Sigmoid colon (tissue), 7 donors: ENCODE data around the gene TMEM9. TPM values are rescaled to one million over a fixed set of nuclear protein-coding genes. Genes with fewer than 3 reads are reported as not detected.

Experiments
- DNase-seq: peaks from one replicate; pipeline ENCODE4 v3.0.0-alpha.2; 2019
- H3K27ac ChIP-seq, 4 donors: fragments of 200-600 bp; sonication (generic); one replicate each; pipeline ENCODE4 v1.5.1; 2016 to 2019; ENCODE audit warnings: mild to moderate bottlenecking in 1 of 4
- H3K27me3 ChIP-seq, 3 donors: fragments of 200-600 bp; sonication (generic); one replicate each; pipeline ENCODE4 v1.5.1; 2019; ENCODE audit warnings: mild to moderate bottlenecking in 1 of 3
- H3K36me3 ChIP-seq, 4 donors: fragments of 200-600 bp; sonication (generic); one replicate each; pipeline ENCODE4 v1.5.1; 2016 to 2019
- H3K4me1 ChIP-seq, 4 donors: fragments of 200-600 bp; sonication (generic); one replicate each; pipeline ENCODE4 v1.5.1; 2017 to 2019
- H3K4me3 ChIP-seq, 4 donors: fragments of 200-600 bp; sonication (generic); one replicate each; pipeline ENCODE4 v1.5.1; 2017 to 2019; ENCODE audit warnings: mild to moderate bottlenecking in 2 of 4, moderate library complexity in 1 of 4
- H3K9me3 ChIP-seq, 4 donors: fragments of 200-600 bp in 3 of 4; sonication (generic) in 3 of 4; one replicate each; pipeline versions ENCODE4 v1.5.1 to v1.6.1; 2013 to 2019
- EP300 ChIP-seq, 4 donors: sonication (generic); formaldehyde crosslinking; IDR thresholded peaks; one replicate each; pipeline ENCODE4 v1.6.1; 2017; ENCODE audit warnings: antibody characterized with exemption in 4 of 4
- POLR2A ChIP-seq, 2 donors: fragments of 450-650 bp; IDR thresholded peaks; one replicate each; pipeline ENCODE4 v1.6.1; 2016; ENCODE audit warnings: antibody characterized with exemption in 2 of 2, mild to moderate bottlenecking in 2 of 2, moderate library complexity in 2 of 2
- POLR2AphosphoS5 ChIP-seq, 4 donors: sonication (generic); formaldehyde crosslinking; IDR thresholded peaks; one replicate each; pipeline ENCODE4 v1.6.1; 2017; ENCODE audit warnings: antibody characterized with exemption in 4 of 4
- WGBS, 2 donors: extraction: QIAGEN DNeasy Blood & Tissue Kit; methylation state at CpG; one replicate each; pipeline ENCODE4 v1.1.7; 2013; 5-methylcytosine and 5-hydroxymethylcytosine counted together
- intact Hi-C: fragments of 100-400 bp; cut with DNase I; formaldehyde crosslinking; loops from one replicate; pipeline ENCODE4 v1.15.1; 2023
- polyA plus RNA-seq, 3 donors: library from polyadenylated mRNA; stranded (reverse); fragments of 200-250 nt; gene quantifications; one replicate each; pipeline ENCODE4 v1.2.3, GENCODE V29; 2013
- total RNA-seq, 4 donors: library from RNA; depleted of rRNA; stranded (reverse); fragments of >200 nt; gene quantifications; one replicate each; pipeline ENCODE4 v1.1.0, GENCODE V29; 2016
- TF ChIP-seq, protein P1 (sequence below), 4 experiments: fragments of 450-650 bp in 3 of 4; fragments of 200-600 bp in 1 of 4; IDR thresholded peaks; one replicate each; pipeline ENCODE4 v1.5.1; 2016 to 2019; ENCODE audit warnings: antibody characterized with exemption in 4 of 4, mild to moderate bottlenecking in 3 of 4, moderate library complexity in 2 of 4
- donor health status: healthy with polysubstance abuse.
- donor health status: Bipolar disorder and iron deficiency.
- donor health status: healthy.

TMEM9 gene
- total and polyA plus RNA-seq, 7 donors: 12.9 to 78.3 (median 56.2) TPM

DNA sequence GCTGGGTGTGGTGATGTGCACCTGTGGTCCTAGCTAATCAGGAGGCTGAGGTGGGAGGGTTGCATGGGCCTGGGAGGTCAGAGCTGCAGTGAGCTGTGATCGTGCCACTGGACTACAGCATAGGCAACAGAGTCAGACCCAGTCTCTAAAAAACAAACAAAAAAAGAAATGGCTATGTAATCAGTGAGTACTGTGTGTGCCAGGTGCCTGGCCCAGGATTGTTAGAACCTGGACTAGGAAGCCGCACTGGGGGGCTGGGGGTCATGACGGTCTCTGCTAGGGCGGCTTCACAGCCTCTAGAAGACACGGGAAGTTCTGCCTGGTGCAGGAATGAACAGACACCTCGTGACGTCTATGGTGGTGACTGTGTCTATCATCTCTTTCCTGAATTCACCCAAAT lies 8.5 kb downstream of the TMEM9 start:
- Histone ChIP-seq H3K9me3 (no peaks in the 10 kb centered on the region), H3K27ac (no peak overlapping the region), H3K4me1 (no peaks in the 10 kb centered on the region), H3K4me3 (no peak overlapping the region), H3K27me3 (no peaks in the 10 kb centered on the region), H3K36me3 (peaks cover 27 to 100% (median 56%) of the 10 kb centered on the region in 4 donors)
- intact Hi-C loops: no loop called here
- 86 to 98% methylated on average over 7 of the region's 7 CpGs for WGBS, 2 donors
- no peak for DNase-seq
- TF ChIP-seq POLR2A (IDR thresholded peaks at IDR 0.05) (no peak), EP300 (IDR thresholded peaks at IDR 0.05) (no peak)

DNA sequence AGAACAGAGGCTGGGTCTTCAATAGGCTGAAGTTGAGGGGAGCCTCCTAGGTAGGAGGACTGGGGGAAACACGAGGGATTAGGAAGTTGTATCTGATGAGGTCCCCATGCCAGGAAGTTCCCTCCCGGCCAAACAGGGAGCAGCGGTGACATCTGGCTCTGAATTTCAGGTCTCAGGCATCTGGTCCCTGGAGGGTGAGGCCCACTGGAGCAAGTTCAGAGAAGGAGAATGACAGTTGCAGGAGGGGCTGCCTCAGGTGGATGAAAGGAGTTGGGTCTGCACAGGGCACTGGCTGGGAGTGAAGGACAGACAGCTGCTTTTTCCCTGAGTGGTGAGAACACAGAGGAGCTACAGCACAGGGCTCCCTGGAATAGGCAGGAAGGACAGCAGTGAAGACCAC lies 9.1 kb downstream of the TMEM9 start:
- 92 to 94% methylated on average over 3 of the region's 3 CpGs for WGBS, 2 donors

DNA sequence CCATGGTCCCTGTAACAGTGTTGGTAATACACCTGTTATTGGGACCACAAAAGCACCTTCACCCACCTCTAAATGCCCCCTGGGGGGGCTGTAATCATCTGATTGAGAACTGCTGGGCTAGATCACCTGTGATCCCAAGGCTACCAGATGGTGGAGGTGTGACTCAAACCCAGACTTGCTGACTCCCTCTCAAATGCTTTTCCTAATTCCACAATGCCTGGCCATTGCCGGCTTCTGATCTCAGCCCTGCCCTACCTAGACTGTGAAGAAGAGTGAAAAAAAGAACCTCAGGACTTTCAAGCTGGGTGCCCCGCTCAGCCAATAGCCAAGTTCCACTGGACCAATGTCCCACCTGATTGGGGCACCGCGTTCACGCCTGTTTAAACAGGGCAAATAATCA lies 9.6 kb downstream of the TMEM9 start:
- Histone ChIP-seq H3K27ac (no peak overlapping the region), H3K4me1 (no peaks in the 10 kb centered on the region), H3K4me3 (no peak overlapping the region), H3K36me3 (peaks cover 27 to 100% (median 58%) of the 10 kb centered on the region in 4 donors), H3K9me3 (no peaks in the 10 kb centered on the region), H3K27me3 (no peaks in the 10 kb centered on the region)
- TF ChIP-seq, protein P1, sequence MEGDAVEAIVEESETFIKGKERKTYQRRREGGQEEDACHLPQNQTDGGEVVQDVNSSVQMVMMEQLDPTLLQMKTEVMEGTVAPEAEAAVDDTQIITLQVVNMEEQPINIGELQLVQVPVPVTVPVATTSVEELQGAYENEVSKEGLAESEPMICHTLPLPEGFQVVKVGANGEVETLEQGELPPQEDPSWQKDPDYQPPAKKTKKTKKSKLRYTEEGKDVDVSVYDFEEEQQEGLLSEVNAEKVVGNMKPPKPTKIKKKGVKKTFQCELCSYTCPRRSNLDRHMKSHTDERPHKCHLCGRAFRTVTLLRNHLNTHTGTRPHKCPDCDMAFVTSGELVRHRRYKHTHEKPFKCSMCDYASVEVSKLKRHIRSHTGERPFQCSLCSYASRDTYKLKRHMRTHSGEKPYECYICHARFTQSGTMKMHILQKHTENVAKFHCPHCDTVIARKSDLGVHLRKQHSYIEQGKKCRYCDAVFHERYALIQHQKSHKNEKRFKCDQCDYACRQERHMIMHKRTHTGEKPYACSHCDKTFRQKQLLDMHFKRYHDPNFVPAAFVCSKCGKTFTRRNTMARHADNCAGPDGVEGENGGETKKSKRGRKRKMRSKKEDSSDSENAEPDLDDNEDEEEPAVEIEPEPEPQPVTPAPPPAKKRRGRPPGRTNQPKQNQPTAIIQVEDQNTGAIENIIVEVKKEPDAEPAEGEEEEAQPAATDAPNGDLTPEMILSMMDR (IDR thresholded peaks at IDR 0.05): no peak
- TF ChIP-seq EP300 (IDR thresholded peaks at IDR 0.05) (no peak), POLR2A (IDR thresholded peaks at IDR 0.05) (no peak), POLR2AphosphoS5 (IDR thresholded peaks at IDR 0.05) (no peak)
- no peak for DNase-seq
- WGBS, 2 donors: 76 to 84% methylated on average over 5 of the region's 5 CpGs
- intact Hi-C loops: no loop called here

More for the DNA sequence above, 9.1 kb downstream of the TMEM9 start:
- Histone ChIP-seq H3K27ac (no peak overlapping the region), H3K36me3 (peaks cover 27 to 100% (median 59%) of the 10 kb centered on the region in 4 donors), H3K4me1 (no peaks in the 10 kb centered on the region), H3K27me3 (no peaks in the 10 kb centered on the region), H3K4me3 (no peak overlapping the region), H3K9me3 (no peaks in the 10 kb centered on the region)
- intact Hi-C loops: no loop called here
- no peak for TF ChIP-seq POLR2AphosphoS5 (IDR thresholded peaks at IDR 0.05)
- TF ChIP-seq, protein P1 (IDR thresholded peaks at IDR 0.05): no peak
- TF ChIP-seq POLR2A (IDR thresholded peaks at IDR 0.05): no peak
- TF ChIP-seq EP300 (IDR thresholded peaks at IDR 0.05): no peak
- DNase-seq: no peak

DNA sequence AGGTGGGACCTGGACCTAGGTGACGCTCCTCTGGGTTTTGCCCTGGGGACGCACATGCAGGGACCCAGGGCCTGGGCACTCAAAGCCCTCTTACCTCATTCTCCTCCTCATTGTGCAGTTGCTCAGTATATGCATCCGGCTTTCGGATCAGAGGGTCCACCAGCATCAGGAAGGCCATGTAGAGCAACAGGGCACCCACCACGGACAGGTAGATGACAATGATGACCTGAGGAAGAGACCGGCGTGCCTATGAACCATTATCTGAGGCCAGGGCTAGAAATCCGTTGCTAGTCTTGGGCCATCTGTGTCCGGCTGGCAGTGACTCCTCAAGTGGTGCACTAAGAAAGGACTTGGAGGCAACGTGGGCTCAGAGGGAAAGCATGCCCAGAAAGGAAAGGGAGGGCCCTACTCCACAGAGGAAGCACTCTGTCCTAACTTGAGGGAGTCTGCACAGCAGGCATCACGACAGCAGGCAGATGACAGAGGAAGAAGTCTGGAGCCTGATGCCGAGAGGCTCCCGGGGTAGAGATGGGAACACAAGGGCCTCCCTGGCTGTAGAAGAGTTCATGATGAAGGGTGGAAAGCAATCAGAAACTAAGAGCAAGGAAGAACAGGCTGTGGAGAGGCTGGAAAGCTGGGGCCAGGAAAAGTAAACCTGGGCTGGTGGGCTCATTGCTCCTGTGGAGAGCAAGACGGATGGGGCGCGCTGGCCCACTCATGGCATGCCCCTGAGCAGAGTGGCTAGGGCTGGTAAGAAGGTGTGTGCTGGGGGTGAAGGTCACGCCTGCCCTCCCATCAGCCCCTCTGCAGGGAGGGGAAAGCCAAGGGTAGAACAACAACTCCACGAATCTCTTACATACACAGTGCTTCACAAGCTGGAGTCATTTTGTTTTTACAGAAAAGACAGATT lies 10.3 kb downstream of the TMEM9 start:
- H3K27ac ChIP-seq: no peak overlapping the region
- no peak for DNase-seq
- no peaks in the 10 kb centered on the region for H3K9me3 ChIP-seq
- H3K4me1 ChIP-seq: no peaks in the 10 kb centered on the region
- WGBS, 2 donors: 91 to 92% methylated on average over 18 of the region's 18 CpGs
- H3K27me3 ChIP-seq: no peaks in the 10 kb centered on the region
- no peak for TF ChIP-seq EP300 (IDR thresholded peaks at IDR 0.05)
- TF ChIP-seq POLR2AphosphoS5 (IDR thresholded peaks at IDR 0.05): no peak
- no peak for TF ChIP-seq POLR2A (IDR thresholded peaks at IDR 0.05)
- TF ChIP-seq, protein P1 (IDR thresholded peaks at IDR 0.05): no peak
- peaks cover 27 to 99% (median 58%) of the 10 kb centered on the region in 4 donors for H3K36me3 ChIP-seq
- H3K4me3 ChIP-seq: no peak overlapping the region
- intact Hi-C loops: no loop called here

DNA sequence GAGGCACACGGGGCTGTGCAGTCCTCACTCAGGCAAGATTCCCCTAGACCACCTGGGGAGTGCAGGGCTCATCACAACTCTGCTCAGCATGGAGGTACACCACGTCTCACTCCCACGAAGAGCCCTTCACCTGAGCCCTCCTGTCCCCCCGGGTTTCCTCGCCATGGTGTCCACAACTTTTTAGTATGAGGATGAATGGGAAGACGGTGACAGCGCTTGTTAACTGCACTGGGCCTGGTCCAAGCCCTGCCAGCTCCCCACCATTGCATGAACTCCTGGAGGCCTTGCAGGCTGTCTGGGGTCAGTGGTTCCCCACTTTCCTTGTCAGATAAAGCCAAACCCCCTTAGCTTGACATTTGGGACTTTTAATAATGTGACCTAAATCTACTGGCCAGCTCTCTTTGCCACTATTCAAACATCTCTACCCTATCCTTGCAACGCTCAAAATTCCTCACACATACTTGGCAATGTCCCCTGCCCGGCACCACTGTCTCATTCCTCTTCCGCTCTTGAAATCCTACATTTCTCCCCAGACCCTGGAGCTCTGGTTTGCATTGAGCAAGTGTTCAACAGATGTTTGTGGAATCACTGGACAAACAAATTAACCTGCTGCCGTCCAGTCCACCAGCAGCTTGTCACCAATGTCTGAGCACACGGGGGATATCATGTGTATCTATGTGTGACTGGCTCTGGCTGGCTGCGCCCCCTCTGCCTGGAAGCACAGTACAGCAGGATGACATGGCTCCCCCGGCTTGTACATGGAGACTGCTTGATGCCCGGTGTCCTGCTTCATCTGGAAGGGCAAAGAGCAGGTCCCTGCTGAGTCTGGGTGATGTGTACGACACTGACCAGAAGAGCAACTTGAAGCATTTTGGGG lies 11.2 kb downstream of the TMEM9 start:
- WGBS, 2 donors: 93% methylated on average over 16 of the region's 16 CpGs
- intact Hi-C loops: no loop called here

More for the DNA sequence above, 11.2 kb downstream of the TMEM9 start:
- TF ChIP-seq POLR2AphosphoS5 (IDR thresholded peaks at IDR 0.05): no peak
- TF ChIP-seq, protein P1 (IDR thresholded peaks at IDR 0.05): no peak
- TF ChIP-seq EP300 (IDR thresholded peaks at IDR 0.05): no peak
- no peak for TF ChIP-seq POLR2A (IDR thresholded peaks at IDR 0.05)
- H3K36me3 ChIP-seq: peaks cover 27 to 90% (median 53%) of the 10 kb centered on the region in 4 donors
- no peaks in the 10 kb centered on the region for H3K27me3 ChIP-seq
- H3K4me1 ChIP-seq: peaks cover 0 to 5% (median 4%) of the 10 kb centered on the region in 4 donors
- no peaks in the 10 kb centered on the region for H3K9me3 ChIP-seq
- H3K27ac ChIP-seq: no peak overlapping the region
- H3K4me3 ChIP-seq: no peak overlapping the region
- DNase-seq: no peak
